Measurements from ENCODE around the gene MT1A.

The MT1A gene

GRCh38 chr16:56628486-56629350, 9.7 kb upstream of the MT1A start:
- TF ChIP-seq ZFX (IDR thresholded peaks at IDR 0.05) = no peak
- no peak overlapping the region for H3K27ac ChIP-seq

GRCh38 chr16:56629531-56629930, 8.9 kb upstream of the MT1A start:
- H3K27ac ChIP-seq = no peak overlapping the region
- TF ChIP-seq CTCF (conservative IDR thresholded peaks at IDR 0.05) (no peak), ZFX (IDR thresholded peaks at IDR 0.05) (no peak)

- H3K27ac ChIP-seq = no peak overlapping the region
- TF ChIP-seq CTCF (conservative IDR thresholded peaks at IDR 0.05) = no peak
- TF ChIP-seq ZFX (IDR thresholded peaks at IDR 0.05) = no peak
These were observed 8.3 kb upstream of the MT1A start for GRCh38 chr16:56630134-56630533.

GRCh38 chr16:56631197-56631596, 7.3 kb upstream of the MT1A start:
- H3K27ac ChIP-seq = no peak overlapping the region
- no peak for TF ChIP-seq ZFX (IDR thresholded peaks at IDR 0.05)
- no peak for TF ChIP-seq CTCF (conservative IDR thresholded peaks at IDR 0.05)

- H3K27ac ChIP-seq = no peak overlapping the region
- TF ChIP-seq CTCF (conservative IDR thresholded peaks at IDR 0.05) = no peak
- TF ChIP-seq ZFX (IDR thresholded peaks at IDR 0.05) = no peak
These were observed 6.7 kb upstream of the MT1A start for GRCh38 chr16:56631832-56632155.

- no peak for TF ChIP-seq ZFX (IDR thresholded peaks at IDR 0.05)
- TF ChIP-seq CTCF (conservative IDR thresholded peaks at IDR 0.05) = no peak
- H3K27ac ChIP-seq = no peak within 1 kb of the TSS
These were observed 6.2 kb upstream of the MT1A start, which contains the start of gene MT1M for GRCh38 chr16:56632156-56632847. MT1M (plus strand) TSS chr16:56632659; CDS start chr16:56632732, 73 bp downstream.

GRCh38 chr16:56632848-56633365, 5.6 kb upstream of the MT1A start:
- TF ChIP-seq CTCF (conservative IDR thresholded peaks at IDR 0.05) = no peak
- no peak for TF ChIP-seq ZFX (IDR thresholded peaks at IDR 0.05)
- no peak overlapping the region for H3K27ac ChIP-seq
